GM10266 (cell line): ENCODE data around the gene CACNG7.

Source experiments
- DNase-seq: peaks from one replicate; pipeline ENCODE4 v3.0.0; 2012; ENCODE audit errors: extremely low spot score
- CTCF ChIP-seq: IDR thresholded peaks from 2 replicates; pipeline ENCODE4 v1.5.1; 2012; ENCODE audit warnings: mild to moderate bottlenecking, low read depth; ENCODE audit not compliant: control insufficient read depth, insufficient read depth; ENCODE audit errors: missing control alignments

Gene CACNG7

DNA sequence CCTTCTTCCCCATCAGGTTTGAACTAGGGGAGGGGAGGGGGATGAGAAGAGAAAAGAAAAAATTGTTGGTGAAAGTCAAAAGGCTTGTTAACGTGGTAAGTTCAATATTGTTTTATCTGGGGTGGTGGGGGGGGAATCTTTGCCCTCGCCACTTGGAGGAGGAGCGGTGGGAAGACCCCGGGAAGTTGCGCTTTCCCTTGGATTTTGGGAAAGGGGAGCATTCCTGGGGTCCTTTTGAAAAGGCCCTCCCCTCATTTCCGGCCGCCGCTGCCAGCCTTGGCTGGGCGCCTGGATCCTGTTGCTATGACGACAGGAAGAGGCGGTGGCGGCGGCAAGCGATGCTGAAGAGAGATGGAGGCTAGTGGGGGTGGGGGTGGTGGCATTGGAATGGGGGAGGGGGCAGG is 49.1 kb downstream of the CACNG7 start:
- no peak for TF ChIP-seq CTCF
- DNase-seq: no peak

DNA sequence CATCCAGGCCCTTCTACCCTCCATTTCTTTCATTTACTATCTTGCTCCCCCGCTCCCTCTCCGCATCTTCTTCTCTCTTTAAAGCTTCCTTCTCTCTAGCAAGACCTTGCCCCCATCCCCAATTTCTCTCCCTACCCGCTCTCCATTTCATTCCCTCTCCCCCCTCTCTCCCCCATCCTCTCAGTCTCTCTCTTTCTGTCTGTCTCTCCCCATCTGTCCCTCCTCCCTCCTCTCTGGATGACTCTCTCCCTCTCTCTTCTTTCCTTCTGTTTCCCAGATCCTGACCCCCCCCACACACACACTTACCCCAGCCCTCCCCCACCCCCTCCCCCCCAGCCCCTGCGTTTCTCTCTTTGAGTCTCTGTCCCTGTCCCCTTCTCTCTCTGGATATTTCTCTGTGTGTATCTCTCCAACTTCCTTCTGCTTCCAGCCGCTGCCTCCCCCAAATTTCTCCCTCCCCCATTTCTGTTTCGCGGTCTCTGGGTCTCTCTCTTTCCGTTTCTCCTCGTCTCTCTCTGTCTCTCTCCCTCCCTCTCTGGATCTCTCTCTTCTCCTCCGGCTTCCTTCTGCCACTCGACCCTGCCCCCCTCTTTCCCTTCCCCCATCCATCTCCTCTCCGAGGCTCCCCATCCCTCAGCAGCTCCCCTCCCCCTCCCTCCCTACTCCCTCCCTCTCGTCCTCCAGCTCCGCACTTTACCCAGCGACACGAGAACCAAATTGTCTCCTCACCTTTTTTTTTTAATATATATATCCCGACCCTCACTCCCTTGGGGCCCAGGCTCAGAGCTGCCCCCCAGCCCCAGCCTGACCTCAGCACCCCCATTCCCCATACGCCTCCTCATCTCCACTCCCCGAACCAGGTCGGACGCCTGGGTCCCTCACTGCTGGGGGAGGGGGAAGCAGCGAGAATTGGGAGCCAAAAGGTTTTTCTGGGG is 50.0 kb downstream of the CACNG7 start:
- no peak for DNase-seq
- TF ChIP-seq CTCF: no peak

DNA sequence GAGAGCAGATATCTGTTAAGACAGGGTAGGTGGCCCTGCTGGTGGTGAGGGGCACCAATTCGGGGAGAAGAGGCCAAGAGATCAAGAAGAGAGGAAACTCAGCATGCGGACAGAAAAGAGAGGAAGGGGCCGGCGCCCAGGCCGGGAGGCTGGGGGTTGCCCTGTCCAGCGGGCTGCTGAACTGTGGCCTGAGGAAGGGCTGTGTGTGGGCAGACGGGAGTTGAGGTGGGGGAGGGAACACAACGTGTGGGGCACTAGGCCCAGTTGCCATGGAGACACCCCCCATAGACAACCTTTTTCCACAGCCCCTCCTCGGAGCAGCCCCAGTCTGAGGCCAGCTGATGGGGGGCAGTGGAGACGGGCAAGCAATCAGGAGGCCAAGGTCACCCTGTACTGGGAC is 51.1 kb downstream of the CACNG7 start:
- TF ChIP-seq CTCF: no peak
- no peak for DNase-seq

DNA sequence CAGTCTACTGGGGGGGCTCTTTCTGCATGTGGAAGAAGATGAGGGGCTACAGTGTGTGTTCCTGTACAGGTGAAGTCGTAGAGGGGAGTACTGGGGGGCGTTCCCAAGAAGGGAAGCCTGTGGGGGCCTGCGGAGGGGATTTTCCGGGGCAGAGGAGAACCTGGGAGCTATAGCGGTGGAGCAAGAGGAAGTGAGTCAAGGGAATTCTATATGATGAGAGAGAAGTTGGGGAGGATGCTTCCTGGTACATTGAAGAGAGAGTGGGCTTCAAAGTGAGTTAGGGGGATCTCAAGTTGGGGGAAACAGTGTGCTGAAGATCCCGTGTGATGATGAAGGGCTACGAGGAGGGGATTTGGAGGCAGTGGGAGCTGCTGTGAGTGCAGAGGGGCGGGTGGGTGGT is 51.8 kb downstream of the CACNG7 start:
- no peak for TF ChIP-seq CTCF
- DNase-seq: no peak

DNA sequence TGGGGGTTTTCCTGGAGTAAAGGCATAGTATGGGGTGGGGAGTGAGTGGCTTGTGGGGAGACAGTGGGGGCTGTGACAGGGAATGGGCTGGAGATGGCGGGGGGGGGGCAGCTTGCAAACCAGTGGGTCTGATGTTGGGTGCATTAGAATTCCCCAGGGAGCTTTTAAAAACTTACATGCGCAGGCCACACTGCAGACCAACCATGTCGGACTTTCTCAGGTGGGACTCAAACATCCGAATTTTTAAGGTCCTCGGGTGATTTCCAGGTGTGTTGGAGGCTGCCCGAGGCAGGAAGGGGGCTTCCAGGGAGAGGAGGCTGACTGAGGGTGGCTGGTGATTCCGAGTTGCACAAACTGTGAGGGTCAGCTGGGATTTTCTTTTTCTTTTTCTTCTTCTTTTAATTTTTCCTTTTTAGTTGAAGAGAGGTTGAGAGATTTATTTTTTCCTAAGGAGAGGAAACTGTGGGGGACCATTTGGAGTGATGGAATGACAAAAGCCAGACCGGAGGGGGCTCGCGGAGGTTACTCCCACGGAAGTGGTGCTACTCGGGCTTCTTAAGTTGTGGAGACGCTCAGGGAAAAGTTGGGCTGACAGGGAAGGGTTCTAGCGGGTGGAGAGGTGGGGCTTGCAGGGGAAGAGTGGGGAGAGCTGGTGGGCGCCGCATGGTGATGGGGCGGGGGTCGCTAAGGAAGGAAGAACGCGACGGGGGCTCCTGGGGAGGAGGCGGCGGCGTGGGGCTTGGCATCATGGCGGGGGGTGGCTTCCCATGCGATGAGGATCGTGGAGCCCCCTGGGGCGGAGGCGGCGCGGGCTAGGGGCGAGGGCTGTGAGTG is 52.7 kb downstream of the CACNG7 start:
- no peak for TF ChIP-seq CTCF
- DNase-seq: no peak

- no peak for DNase-seq
- TF ChIP-seq CTCF: no peak
Observed at GRCh38 chr19:53962887-53963431, 53.9 kb downstream of the CACNG7 start, which contains the start of gene CACNG8. CACNG8 (plus strand) TSS chr19:53962937.

DNA sequence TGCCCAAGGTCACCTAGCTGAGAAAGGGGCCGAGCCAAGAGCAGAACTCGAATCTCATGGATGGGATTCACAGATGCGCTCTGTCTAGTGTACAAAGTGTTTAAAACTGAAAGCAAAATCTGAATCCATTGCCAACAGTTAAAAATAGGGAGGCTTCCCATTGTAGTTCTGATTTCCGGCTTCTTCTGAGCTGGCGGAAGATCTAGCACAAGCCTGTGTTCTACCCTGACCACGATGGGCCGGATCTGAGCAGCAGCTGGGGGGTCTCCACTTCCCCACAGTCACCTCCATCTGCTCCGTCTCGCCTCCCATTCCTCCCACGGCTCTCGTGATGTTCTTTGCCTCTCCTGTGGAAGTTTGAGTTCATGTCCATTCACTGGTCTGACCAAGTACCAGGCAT is 56.0 kb downstream of the CACNG7 start:
- no peak for TF ChIP-seq CTCF
- DNase-seq: no peak
